A673 (cell line): Measurements from ENCODE around the gene PLCB4.

Experiments
- EZH2 ChIP-seq: fragments of 200-600 bp; sonication (generic); IDR thresholded peaks from 2 replicates; pipeline ENCODE4 v1.6.1; 2017; ENCODE audit warnings: borderline replicate concordance, low read depth, mild to moderate bottlenecking, mixed read lengths, antibody characterized with exemption, low read length; ENCODE audit not compliant: poor library complexity, severe bottlenecking
- TF ChIP-seq, protein P1 (sequence below): fragments of 300-800, 200-600 bp; sonication (generic); conservative IDR thresholded peaks from 2 replicates; pipeline ENCODE4 v1.5.1; 2017; ENCODE audit warnings: low read depth, mild to moderate bottlenecking, antibody characterized with exemption, low read length, moderate library complexity, mixed read lengths

DNA sequence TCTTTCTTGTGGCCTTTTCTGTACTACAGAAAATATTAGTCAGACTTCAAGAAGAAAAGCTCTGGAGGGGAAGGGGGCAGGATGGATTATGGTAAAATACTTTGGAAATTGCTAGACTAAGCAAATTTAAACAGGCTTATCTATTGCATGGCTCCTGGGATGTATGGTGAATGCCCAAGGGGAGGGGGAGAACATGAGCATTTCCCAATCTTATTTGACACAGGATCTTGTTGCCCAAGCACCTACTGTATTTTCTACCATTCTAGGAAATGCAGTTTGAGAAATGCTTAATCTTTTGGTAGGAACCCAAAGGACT, 359.4 kb downstream of the PLCB4 start:
- TF ChIP-seq, protein P1, sequence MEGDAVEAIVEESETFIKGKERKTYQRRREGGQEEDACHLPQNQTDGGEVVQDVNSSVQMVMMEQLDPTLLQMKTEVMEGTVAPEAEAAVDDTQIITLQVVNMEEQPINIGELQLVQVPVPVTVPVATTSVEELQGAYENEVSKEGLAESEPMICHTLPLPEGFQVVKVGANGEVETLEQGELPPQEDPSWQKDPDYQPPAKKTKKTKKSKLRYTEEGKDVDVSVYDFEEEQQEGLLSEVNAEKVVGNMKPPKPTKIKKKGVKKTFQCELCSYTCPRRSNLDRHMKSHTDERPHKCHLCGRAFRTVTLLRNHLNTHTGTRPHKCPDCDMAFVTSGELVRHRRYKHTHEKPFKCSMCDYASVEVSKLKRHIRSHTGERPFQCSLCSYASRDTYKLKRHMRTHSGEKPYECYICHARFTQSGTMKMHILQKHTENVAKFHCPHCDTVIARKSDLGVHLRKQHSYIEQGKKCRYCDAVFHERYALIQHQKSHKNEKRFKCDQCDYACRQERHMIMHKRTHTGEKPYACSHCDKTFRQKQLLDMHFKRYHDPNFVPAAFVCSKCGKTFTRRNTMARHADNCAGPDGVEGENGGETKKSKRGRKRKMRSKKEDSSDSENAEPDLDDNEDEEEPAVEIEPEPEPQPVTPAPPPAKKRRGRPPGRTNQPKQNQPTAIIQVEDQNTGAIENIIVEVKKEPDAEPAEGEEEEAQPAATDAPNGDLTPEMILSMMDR, result no peak
- no peak for TF ChIP-seq EZH2
